K562 (cell line): ENCODE measurements around the gene IKBKE. TPM values are rescaled to one million over a fixed set of nuclear protein-coding genes. Genes with fewer than 3 reads are reported as not detected.
A peak's percentile ranks its signal among the peaks of the same experiment; 100 is the strongest.

Experiments
- ATAC-seq: fragments of 200-7000 bp; cut with Tn5 transposase; 3 replicates; pipeline ENCODE4 v1.9.1; 2020; ENCODE audit warnings: moderate library complexity
- BruUV-seq: library from RNA; stranded (reverse); fragments of 400-500 nt; replicated peaks from 2 replicates; lab custom pipeline; 2021; lab: Mats Ljungman, UMichigan
- CTCF ChIA-PET: fragments of 300-600 bp; formaldehyde crosslinking; extraction: SDS; loops from one replicate; lab custom pipeline; 2021; ENCODE audit warnings: low intra/inter-chr PET ratio; lab: Yijun Ruan, JAX
- POLR2A ChIA-PET: fragments of 300-600, 350-650 bp; sonication (Branson Sonifier 250); formaldehyde crosslinking; extraction: SDS; loops from one replicate; lab custom pipeline; 2021; ENCODE audit warnings: antibody characterized with exemption, inconsistent platforms; lab: Yijun Ruan, JAX
- DNase-seq, 4 experiments: peaks; one replicate each; pipeline versions ENCODE4 v3.0.0 to v3.0.0-alpha.2; 2011 to 2018; ENCODE audit warnings: low spot score in 3 of 4, mixed read lengths in 3 of 4; ENCODE audit errors: extremely low read depth in 1 of 4
- FAIRE-seq: peaks from 2 replicates; lab custom pipeline; 2011; peaks lifted over from hg19 to GRCh38; lab: Jason Lieb, UNC
- H2AFZ ChIP-seq: 2 replicates; pipeline ENCODE4 v1.6.0; 2011; ENCODE audit warnings: low read depth, low read length, control low read depth, inconsistent platforms
- H3K27ac ChIP-seq: fragments of 200-600 bp; 3 replicates; pipeline ENCODE4 v1.8.0; 2011; ENCODE audit warnings: low read depth, mild to moderate bottlenecking, control low read depth, inconsistent platforms, low read length, moderate library complexity, mixed read lengths; ENCODE audit errors: extremely low read depth
- H3K27me3 ChIP-seq, 2 experiments: fragments of 300-600 bp in 1 of 2; 2 replicates in 1 of 2; 3 replicates in 1 of 2; pipeline versions ENCODE4 v1.6.0 to v1.8.0; 2011; ENCODE audit warnings: inconsistent platforms in 2 of 2, low read length in 2 of 2, mild to moderate bottlenecking in 1 of 2, mixed read lengths in 1 of 2, moderate library complexity in 1 of 2; ENCODE audit not compliant: control insufficient read depth in 2 of 2, insufficient read depth in 2 of 2
- H3K36me3 ChIP-seq: fragments of 300-600 bp; 3 replicates; pipeline ENCODE4 v1.8.0; 2011; ENCODE audit warnings: mild to moderate bottlenecking, low read length, inconsistent platforms; ENCODE audit not compliant: control insufficient read depth, insufficient read depth
- H3K4me1 ChIP-seq, 2 experiments: fragments of 200-600 bp in 1 of 2; replicated peaks in 1 of 2; 2 replicates in 1 of 2; 3 replicates in 1 of 2; pipeline versions ENCODE4 v1.5.1 to v1.8.0; 2011; ENCODE audit warnings: inconsistent platforms in 2 of 2, low read length in 2 of 2, mild to moderate bottlenecking in 1 of 2, mixed read lengths in 1 of 2, moderate library complexity in 1 of 2; ENCODE audit not compliant: control insufficient read depth in 2 of 2, insufficient read depth in 2 of 2
- H3K4me2 ChIP-seq: 2 replicates; pipeline ENCODE4 v1.6.1; 2011; ENCODE audit warnings: low read length, control low read depth, inconsistent platforms, mixed read lengths; ENCODE audit not compliant: insufficient read depth
- H3K4me3 ChIP-seq: fragments of 200-600 bp; sonication (generic), shearing (Covaris generic); 2 replicates; pipeline ENCODE4 v1.5.1; 2016; ENCODE audit warnings: control low read depth, inconsistent platforms
- H3K79me2 ChIP-seq: fragments of 200-600 bp; 3 replicates; pipeline ENCODE4 v1.8.0; 2011; ENCODE audit warnings: low read length, inconsistent platforms; ENCODE audit not compliant: control insufficient read depth, insufficient read depth
- H3K9ac ChIP-seq, 2 experiments: 2 replicates each; pipeline versions ENCODE4 v1.6.0 to v1.6.1; 2011; ENCODE audit warnings: low read depth in 2 of 2, low read length in 2 of 2, control low read depth in 1 of 2, inconsistent platforms in 1 of 2, mild to moderate bottlenecking in 1 of 2, mixed read lengths in 1 of 2; ENCODE audit not compliant: insufficient read depth in 1 of 2
- H3K9me1 ChIP-seq: one replicate; pipeline ENCODE4 v1.6.0; 2011; ENCODE audit warnings: inconsistent platforms, mild to moderate bottlenecking, low read length, moderate library complexity; ENCODE audit not compliant: control insufficient read depth, insufficient read depth
- H3K9me3 ChIP-seq: replicated peaks from 2 replicates; pipeline ENCODE4 v1.5.1; 2011; ENCODE audit warnings: low read depth, low read length, inconsistent platforms; ENCODE audit not compliant: control insufficient read depth, insufficient read depth
- H4K20me1 ChIP-seq: replicated peaks from 2 replicates; pipeline ENCODE4 v1.6.1; 2011; ENCODE audit warnings: low read length, inconsistent platforms, mixed read lengths; ENCODE audit not compliant: control insufficient read depth, insufficient read depth
- BDP1 ChIP-seq: IDR thresholded peaks from 3 replicates; pipeline ENCODE4 v1.6.1; 2011; ENCODE audit not compliant: insufficient read length, insufficient read depth
- CHD4 ChIP-seq: fragments of 200-600 bp; sonication (generic); IDR thresholded peaks from 3 replicates; pipeline ENCODE4 v1.6.1; 2012; ENCODE audit warnings: low read depth, mild to moderate bottlenecking, mixed read lengths, low read length, inconsistent platforms; ENCODE audit not compliant: insufficient read depth, insufficient replicate concordance, poor library complexity, severe bottlenecking
- ELF4 ChIP-seq: fragments of 450-650 bp; formaldehyde crosslinking; IDR thresholded peaks from 2 replicates; pipeline ENCODE4 v1.4.0; 2022; ENCODE audit warnings: missing genetic modification characterization
- ETV5 ChIP-seq: sonication (generic); formaldehyde crosslinking; IDR thresholded peaks from 2 replicates; pipeline ENCODE4 v1.4.0; 2020; ENCODE audit warnings: low read depth, mild to moderate bottlenecking, missing genetic modification reagents
- HDAC8 ChIP-seq: fragments of 450-650 bp; IDR thresholded peaks from 2 replicates; pipeline ENCODE4 v1.6.1; 2016; ENCODE audit warnings: mild to moderate bottlenecking, missing genetic modification characterization, moderate library complexity, missing compliant biosample characterization
- KLF6 ChIP-seq: fragments of 250-450 bp; sonication (Bioruptor Pico); IDR thresholded peaks from 2 replicates; pipeline ENCODE4 v1.4.0; 2020; ENCODE audit warnings: mild to moderate bottlenecking, moderate library complexity, borderline replicate concordance
- LCOR ChIP-seq: sonication (generic); formaldehyde crosslinking; IDR thresholded peaks from 2 replicates; pipeline ENCODE4 v1.8.0; 2022; ENCODE audit warnings: mild to moderate bottlenecking, missing genetic modification reagents
- NR2C2 ChIP-seq, 2 experiments: fragments of 200-800 bp in 1 of 2; sonication (Bioruptor generic) in 1 of 2; sonication (generic) in 1 of 2; formaldehyde crosslinking in 1 of 2; IDR thresholded peaks; 2 replicates each; pipeline versions ENCODE4 v1.6.1 to v1.8.0; 2016 to 2022; ENCODE audit warnings: mild to moderate bottlenecking in 1 of 2, missing compliant biosample characterization in 1 of 2, missing genetic modification characterization in 1 of 2, missing genetic modification reagents in 1 of 2
- RAD51 ChIP-seq: fragments of 450-650 bp; IDR thresholded peaks from 2 replicates; pipeline ENCODE4 v1.7.1; 2016; ENCODE audit warnings: low read depth, mild to moderate bottlenecking, borderline replicate concordance
- TSC22D4 ChIP-seq: fragments of 450-650 bp; IDR thresholded peaks from 2 replicates; pipeline ENCODE4 v1.6.1; 2016; ENCODE audit warnings: missing genetic modification characterization, missing biosample characterization, control low read depth
- ZBTB9 ChIP-seq: fragments of 450-650 bp; formaldehyde crosslinking; IDR thresholded peaks from 2 replicates; pipeline ENCODE4 v1.4.0; 2020; ENCODE audit warnings: mild to moderate bottlenecking, moderate library complexity
- ZC3H11A ChIP-seq: IDR thresholded peaks from 2 replicates; pipeline ENCODE4 v1.6.1; 2012; ENCODE audit warnings: low read depth, low read length, improper control_type of control experiment
- ZC3H4 ChIP-seq: sonication (generic); formaldehyde crosslinking; IDR thresholded peaks from 2 replicates; pipeline ENCODE4 v1.9.0; 2021; ENCODE audit warnings: missing genetic modification reagents, borderline replicate concordance
- WGBS: fragments of 100-300 bp; shearing (Covaris generic); methylation state at CpG from one replicate; pipeline ENCODE4 v1.1.6; 2016; ENCODE audit warnings: low coverage, mixed read lengths; ENCODE audit not compliant: insufficient coverage; ENCODE audit errors: missing lambda C conversion rate; 5-methylcytosine and 5-hydroxymethylcytosine counted together
- in situ Hi-C: fragments of 300-500 bp; cut with MboI; formaldehyde crosslinking; loops from 4 replicates; pipeline ENCODE4 v1.15.0; 2018; ENCODE audit warnings: inconsistent platforms, mixed read lengths
- intact Hi-C: fragments of 100-400 bp; cut with micrococcal nuclease; formaldehyde crosslinking; loops from 2 replicates; pipeline ENCODE4 v1.14.2; 2022
- polyA plus RNA-seq, 8 experiments: library from polyadenylated mRNA; depleted of rRNA in 4 of 8; stranded (reverse) in 5 of 8; unstranded in 3 of 8; fragments of >200 nt; fragmentation: Nextera tagmentation in 2 of 8; fragmentation: Illumina TruSeq in 1 of 8; extraction: Ambion mirVana in 2 of 8; extraction: Trizol in 1 of 8; gene quantifications; 2 replicates each; pipeline versions ENCODE4 v1.2.1 to v1.2.3, GENCODE V29; 2011 to 2014; ENCODE audit warnings: inconsistent platforms in 1 of 8, missing spikeins in 1 of 8
- total RNA-seq, 7 experiments: library from RNA; depleted of rRNA in 6 of 7; stranded (reverse); fragments of >200 nt in 6 of 7; fragmentation: Illumina TruSeq in 2 of 7; extraction: Trizol in 2 of 7; gene quantifications; 2 replicates each; pipeline versions ENCODE4 v1.2.1 to v1.2.3, GENCODE V29; 2011 to 2021; ENCODE audit warnings: low replicate concordance in 1 of 7
- TF ChIP-seq, protein P1 (sequence below): fragments of 250-450 bp; sonication (Bioruptor Pico); IDR thresholded peaks from 2 replicates; pipeline ENCODE4 v1.6.1; 2021; ENCODE audit warnings: mild to moderate bottlenecking
- TF ChIP-seq, protein P2 (sequence below): fragments of 200-800 bp; sonication (Bioruptor generic); IDR thresholded peaks from 2 replicates; pipeline ENCODE4 v1.6.1; 2017; ENCODE audit warnings: missing genetic modification characterization, missing compliant biosample characterization

The IKBKE gene
- total and polyA plus RNA-seq, 9 of the 15 experiments (the other 6 are each of a cell fraction or from before 2014, with no cell fraction given): 2.3 to 9.0 (median 4.8) TPM

- TF ChIP-seq, protein P1, sequence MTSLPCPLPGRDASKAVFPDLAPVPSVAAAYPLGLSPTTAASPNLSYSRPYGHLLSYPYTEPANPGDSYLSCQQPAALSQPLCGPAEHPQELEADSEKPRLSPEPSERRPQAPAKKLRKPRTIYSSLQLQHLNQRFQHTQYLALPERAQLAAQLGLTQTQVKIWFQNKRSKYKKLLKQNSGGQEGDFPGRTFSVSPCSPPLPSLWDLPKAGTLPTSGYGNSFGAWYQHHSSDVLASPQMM: no peak
- TF ChIP-seq RAD51 (no peak), ZC3H11A (no peak), ZC3H4 (CRISPR knock-in tag) (no peak)
Measured at GRCh38 chr1:206484901-206485300, 14.6 kb downstream of the IKBKE start (continued).

GRCh38 chr1:206486995-206487788, 16.9 kb downstream of the IKBKE start:
- H4K20me1 ChIP-seq: no peaks in the 10 kb centered on the region
- peak overlapping the region; percentile 91 for H2AFZ ChIP-seq
- no peaks in the 10 kb centered on the region for H3K27me3 ChIP-seq
- ATAC-seq (peak; percentile 10; the same call in 2 of the 3 replicates), FAIRE-seq (peak; percentile 23), DNase-seq (peak in 1 of 4 experiments; percentile 51)
- H3K79me2 ChIP-seq: no peaks in the 10 kb centered on the region
- no peaks in the 10 kb centered on the region for H3K9me1 ChIP-seq
- peaks cover 19 to 26% of the 10 kb centered on the region in 2 experiments for H3K4me1 ChIP-seq
- in situ Hi-C loops: loop anchor here (5.0 kb wide), 2 partner anchors 95 to 425 kb away; no protein-coding TSS in a partner anchor
- POLR2A ChIA-PET: interaction anchor here (1.0 kb wide), 1 partner anchor 102 kb away, joined by 3 read pairs; no protein-coding TSS in a partner anchor
- BruUV-seq: no TSS peak
- WGBS: 37% methylated on average over 15 of the region's 15 CpGs
- intact Hi-C loops: no loop called here
- no peaks in the 10 kb centered on the region for H3K9me3 ChIP-seq
- peak overlapping the region in 1 of 2 experiments; percentile 61; a peak in 1 of 4 replicates for H3K9ac ChIP-seq
- CTCF ChIA-PET: interaction anchor here (4.6 kb wide), 1 partner anchor 96 kb away, joined by 97 read pairs; no protein-coding TSS in a partner anchor
- 0 out of 3 replicates have a peak overlapping the region, but pooled peaks have one; percentile 21 for H3K27ac ChIP-seq
- no peaks in the 10 kb centered on the region for H3K36me3 ChIP-seq
- peak overlapping the region; percentile 26; the same call in 1 of the 2 replicates for H3K4me2 ChIP-seq
- H3K4me3 ChIP-seq: no peak overlapping the region
- TF ChIP-seq LCOR (CRISPR knock-in tag) (no peak), NR2C2 (CRISPR knock-in tag; IDR thresholded peaks at IDR 0.05) (no peak), NR2C2 (tag; IDR thresholded peaks at IDR 0.05) (peak; percentile 65), ELF4 (CRISPR knock-in tag) (0 out of 2 replicates have a peak, but pooled peaks have one; percentile 30), KLF6 (peak; percentile 50; the same call in 1 of the 2 replicates), TSC22D4 (tag) (no peak), ETV5 (peak; percentile 51; the same call in 1 of the 2 replicates), HDAC8 (tag) (no peak), CHD4 (no peak), BDP1 (no peak), ZBTB9 (0 out of 2 replicates have a peak, but pooled peaks have one; percentile 51)
- TF ChIP-seq, protein P2, sequence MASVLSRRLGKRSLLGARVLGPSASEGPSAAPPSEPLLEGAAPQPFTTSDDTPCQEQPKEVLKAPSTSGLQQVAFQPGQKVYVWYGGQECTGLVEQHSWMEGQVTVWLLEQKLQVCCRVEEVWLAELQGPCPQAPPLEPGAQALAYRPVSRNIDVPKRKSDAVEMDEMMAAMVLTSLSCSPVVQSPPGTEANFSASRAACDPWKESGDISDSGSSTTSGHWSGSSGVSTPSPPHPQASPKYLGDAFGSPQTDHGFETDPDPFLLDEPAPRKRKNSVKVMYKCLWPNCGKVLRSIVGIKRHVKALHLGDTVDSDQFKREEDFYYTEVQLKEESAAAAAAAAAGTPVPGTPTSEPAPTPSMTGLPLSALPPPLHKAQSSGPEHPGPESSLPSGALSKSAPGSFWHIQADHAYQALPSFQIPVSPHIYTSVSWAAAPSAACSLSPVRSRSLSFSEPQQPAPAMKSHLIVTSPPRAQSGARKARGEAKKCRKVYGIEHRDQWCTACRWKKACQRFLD (CRISPR knock-in tag): peak; percentile 59; the same call in 1 of the 2 replicates
